Measurements from ENCODE around the gene PDZK1IP1.
"Not testable (repeated sequence)": the region's sequence is repeated elsewhere in the genome, so short reads cannot be mapped to it uniquely, and the experiment has no call there.

The PDZK1IP1 gene

GRCh38 chr1:47146495-47146894, 43.3 kb downstream of the PDZK1IP1 start:
- in situ Hi-C loops (cut with MboI; ENCODE audit: low sequenced_read_pairs): not testable (repeated sequence)

GRCh38 chr1:47143654-47144053, 46.2 kb downstream of the PDZK1IP1 start:
- in situ Hi-C loops (cut with MboI; ENCODE audit: low sequenced_read_pairs): not testable (repeated sequence)

GRCh38 chr1:47140358-47140757, 49.5 kb downstream of the PDZK1IP1 start:
- in situ Hi-C loops (cut with MboI; ENCODE audit: low sequenced_read_pairs): not testable (repeated sequence)

- in situ Hi-C loops (cut with MboI; ENCODE audit: low sequenced_read_pairs): no loop called here
Observed at GRCh38 chr1:47137925-47138615, 51.8 kb downstream of the PDZK1IP1 start.

- in situ Hi-C loops (cut with MboI; ENCODE audit: low sequenced_read_pairs): no loop called here
Observed at GRCh38 chr1:47137198-47137597, 52.6 kb downstream of the PDZK1IP1 start, which contains the start of gene CYP4A22. Gene CYP4A22, plus strand, starts transcription at chr1:47137441. Its CDS starts 45 bp downstream, at chr1:47137486.
